Liver (tissue), 9 donors: Measurements from ENCODE around the gene GGTLC2. TPM values are rescaled to one million over a fixed set of nuclear protein-coding genes. Genes with fewer than 3 reads are reported as not detected.
"Not testable (repeated sequence)": the region's sequence is repeated elsewhere in the genome, so short reads cannot be mapped to it uniquely, and the experiment has no call there.

Source experiments
- DNase-seq: peaks from one replicate; pipeline ENCODE4 v3.0.0-alpha.2; 2017; ENCODE audit warnings: low spot score
- H3K27ac ChIP-seq, 2 donors: one replicate each; pipeline ENCODE4 v1.7.0; 2013; ENCODE audit warnings: inconsistent platforms in 2 of 2, low read length in 2 of 2, control low read depth in 1 of 2, low read depth in 1 of 2, mild to moderate bottlenecking in 1 of 2
- H3K27me3 ChIP-seq, 4 donors: one replicate each; pipeline versions ENCODE4 v1.6.1 to v1.7.0; 2013; ENCODE audit warnings: low read length in 3 of 4, inconsistent platforms in 1 of 4, mild to moderate bottlenecking in 1 of 4, moderate library complexity in 1 of 4; ENCODE audit not compliant: control insufficient read depth in 4 of 4, insufficient read depth in 4 of 4
- H3K36me3 ChIP-seq, 4 donors: one replicate each; pipeline versions ENCODE4 v1.6.1 to v1.7.0; 2013; ENCODE audit warnings: low read length in 3 of 4, mild to moderate bottlenecking in 3 of 4, low read depth in 1 of 4, moderate library complexity in 1 of 4; ENCODE audit not compliant: control insufficient read depth in 4 of 4, insufficient read depth in 3 of 4
- H3K4me1 ChIP-seq, 4 donors: one replicate each; pipeline versions ENCODE4 v1.6.1 to v1.7.0; 2013; ENCODE audit warnings: low read length in 3 of 4, mild to moderate bottlenecking in 3 of 4, moderate library complexity in 1 of 4; ENCODE audit not compliant: control insufficient read depth in 4 of 4, insufficient read depth in 4 of 4
- H3K4me3 ChIP-seq, 3 donors: one replicate each; pipeline versions ENCODE4 v1.6.1 to v1.7.0; 2013; ENCODE audit warnings: low read length in 3 of 3, control low read depth in 1 of 3, low read depth in 1 of 3, mild to moderate bottlenecking in 1 of 3
- H3K9ac ChIP-seq, 2 donors: one replicate each; pipeline ENCODE4 v1.7.0; 2013; ENCODE audit warnings: low read length in 2 of 2, mild to moderate bottlenecking in 2 of 2, moderate library complexity in 2 of 2, control low read depth in 1 of 2, low read depth in 1 of 2
- H3K9me3 ChIP-seq, 4 donors: one replicate each; pipeline versions ENCODE4 v1.6.1 to v1.7.0; 2013; ENCODE audit warnings: low read length in 3 of 4; ENCODE audit not compliant: control insufficient read depth in 4 of 4
- RAD21 ChIP-seq, 2 donors: IDR thresholded peaks; 2 replicates each; pipeline ENCODE4 v1.6.1; 2016; ENCODE audit warnings: antibody characterized with exemption in 2 of 2, mild to moderate bottlenecking in 2 of 2
- WGBS: extraction: QIAGEN DNeasy Blood & Tissue Kit; methylation state at CpG from one replicate; pipeline ENCODE4 v1.1.7; 2013; 5-methylcytosine and 5-hydroxymethylcytosine counted together
- polyA plus RNA-seq, 2 donors: library from polyadenylated mRNA; stranded (reverse) in 1 of 2; unstranded in 1 of 2; fragments of 200-250 nt in 1 of 2; fragments of >200 nt in 1 of 2; fragmentation: Nextera tagmentation in 1 of 2; extraction: Ambion mirVana in 1 of 2; gene quantifications; one replicate each; pipeline versions ENCODE4 v1.2.1 to v1.2.3, GENCODE V29; 2013 to 2015
- total RNA-seq, 2 donors: library from RNA; depleted of rRNA; stranded (reverse); fragments of >200 nt; gene quantifications; one replicate each; pipeline ENCODE4 v1.2.3, GENCODE V29; 2014
- donor health status: healthy.
- donor health status: healthy.
- donor health status: healthy.
- donor health status: healthy.
- donor health status: healthy.

Gene GGTLC2
- total and polyA plus RNA-seq, 4 donors, result not detected

DNA sequence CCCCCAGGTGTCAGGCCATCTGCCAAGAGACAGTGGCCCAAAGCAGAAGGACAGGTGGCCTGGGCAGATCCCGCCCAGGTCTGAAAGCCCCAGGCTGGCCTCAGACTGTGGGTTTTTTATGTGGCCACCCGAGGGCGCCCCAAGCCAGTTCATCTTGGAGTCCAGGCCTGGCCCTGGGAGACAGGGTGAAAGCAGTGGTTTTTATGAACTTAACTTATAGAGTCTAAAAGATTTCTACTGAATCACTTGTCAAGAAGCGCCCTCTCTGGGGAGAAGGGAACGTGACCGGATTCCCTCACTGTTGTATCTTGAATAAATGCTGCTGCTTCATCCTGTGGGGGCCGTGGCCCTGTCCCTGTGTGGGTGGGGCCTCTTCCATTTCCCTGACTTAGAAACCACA lies 8.2 kb upstream of the GGTLC2 start:
- peak in 1 of 2 donors; percentile 13 for TF ChIP-seq RAD21 (IDR thresholded peaks at IDR 0.05)
- DNase-seq, H3K4me1 ChIP-seq, H3K4me3 ChIP-seq, H3K9me3 ChIP-seq, H3K27me3 ChIP-seq, H3K27ac ChIP-seq, H3K36me3 ChIP-seq, H3K9ac ChIP-seq: not testable (repeated sequence)
- WGBS, result 35% methylated on average over 4 of the region's 7 CpGs

DNA sequence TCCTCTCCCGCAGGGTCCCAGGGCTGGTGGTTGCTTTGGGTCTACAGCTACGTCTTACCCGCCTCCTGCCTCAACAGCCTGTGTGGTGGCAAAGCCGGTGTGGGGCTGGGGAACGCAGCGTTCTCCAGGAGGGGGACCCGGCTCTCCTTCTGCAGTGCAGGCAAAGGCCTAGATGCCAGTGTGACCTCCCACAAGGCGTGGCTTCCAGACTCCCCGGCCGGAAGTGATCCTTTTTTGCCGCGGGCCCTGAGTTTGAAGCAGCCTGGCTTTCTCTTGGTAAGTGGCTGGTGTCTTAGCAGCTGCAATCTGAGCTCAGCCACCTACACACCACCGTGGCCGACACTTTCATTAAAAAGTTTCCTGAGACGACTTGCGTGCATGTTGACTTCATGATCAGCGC lies 6.1 kb upstream of the GGTLC2 start:
- H3K4me3 ChIP-seq, H3K9ac ChIP-seq, H3K27me3 ChIP-seq, DNase-seq, H3K9me3 ChIP-seq, H3K36me3 ChIP-seq, H3K4me1 ChIP-seq, H3K27ac ChIP-seq: not testable (repeated sequence)
- 67% methylated on average over 9 of the region's 17 CpGs for WGBS

DNA sequence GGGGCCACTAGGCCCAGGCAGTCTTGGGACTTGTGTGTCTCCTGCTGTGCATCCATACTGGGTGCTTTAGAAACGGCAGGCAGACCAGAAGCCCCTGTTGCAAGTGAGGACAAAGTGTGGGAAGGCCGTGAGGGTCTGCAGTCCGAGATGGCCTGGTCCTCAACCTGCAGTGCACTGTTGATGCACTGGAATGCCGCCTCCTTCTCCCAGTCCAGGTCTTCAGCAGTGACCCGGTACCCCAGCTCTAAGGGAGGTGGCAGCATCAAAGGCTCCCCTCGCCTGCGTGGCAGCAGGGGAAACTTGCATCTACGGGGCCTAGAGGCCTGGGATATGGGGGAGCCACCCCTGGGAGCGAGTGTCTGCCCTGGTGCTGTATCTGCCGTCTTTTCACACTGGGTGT lies 2.2 kb upstream of the GGTLC2 start:
- H3K36me3 ChIP-seq, H3K27ac ChIP-seq, DNase-seq, H3K9me3 ChIP-seq, H3K4me1 ChIP-seq, H3K27me3 ChIP-seq, H3K9ac ChIP-seq, H3K4me3 ChIP-seq: not testable (repeated sequence)
- WGBS, result 92% methylated on average over 9 of the region's 10 CpGs

DNA sequence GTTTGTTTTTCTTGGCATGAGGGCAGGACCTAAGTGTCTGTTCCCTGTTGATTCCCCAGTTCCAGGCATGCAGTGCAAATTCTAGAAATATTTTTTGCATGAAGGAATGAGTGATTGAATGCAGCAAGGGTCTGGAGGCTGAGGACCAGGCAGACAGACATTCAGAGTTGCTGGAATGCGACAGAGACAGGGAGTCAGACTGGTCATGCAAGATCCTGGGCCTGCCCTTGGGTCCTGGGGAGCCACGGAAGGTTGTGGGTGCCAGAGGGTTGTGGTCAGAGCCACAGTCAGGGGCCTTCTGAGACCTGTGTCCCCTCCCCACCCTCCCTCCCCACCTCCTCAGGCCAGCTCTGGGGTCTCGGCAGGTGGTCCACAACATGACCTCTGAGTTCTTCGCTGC lies 1.6 kb downstream of the GGTLC2 start:
- H3K36me3 ChIP-seq, H3K9ac ChIP-seq, H3K27me3 ChIP-seq, H3K4me1 ChIP-seq, H3K9me3 ChIP-seq, H3K27ac ChIP-seq, DNase-seq, H3K4me3 ChIP-seq: not testable (repeated sequence)
- WGBS, result 95% methylated on average over 4 of the region's 4 CpGs

DNA sequence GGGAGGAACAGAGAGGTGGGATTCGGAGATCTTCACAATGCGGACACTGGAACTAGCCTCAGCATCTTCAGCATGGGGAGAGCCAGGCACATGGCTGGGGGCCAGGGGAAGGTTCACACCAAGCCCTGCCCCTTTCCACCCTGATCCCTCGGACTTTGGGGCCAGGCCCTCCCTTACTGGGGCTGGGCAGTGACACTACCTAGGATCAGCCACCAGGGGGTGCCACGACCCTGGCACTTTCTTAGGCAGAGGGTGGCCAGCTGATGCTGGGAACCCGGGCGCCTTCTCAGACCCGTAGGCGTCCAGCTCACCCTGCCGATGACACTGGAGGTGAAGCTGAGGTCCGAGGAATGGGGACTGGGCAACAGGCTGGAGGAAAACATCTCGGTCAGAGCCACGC lies 3.5 kb downstream of the GGTLC2 start:
- H3K4me3 ChIP-seq, H3K4me1 ChIP-seq, H3K27ac ChIP-seq, H3K27me3 ChIP-seq, H3K9ac ChIP-seq, H3K9me3 ChIP-seq, DNase-seq, H3K36me3 ChIP-seq: not testable (repeated sequence)
- WGBS, result 54% methylated on average over 12 of the region's 12 CpGs
- peak in 1 of 2 donors; percentile 14 for TF ChIP-seq RAD21 (IDR thresholded peaks at IDR 0.05)

DNA sequence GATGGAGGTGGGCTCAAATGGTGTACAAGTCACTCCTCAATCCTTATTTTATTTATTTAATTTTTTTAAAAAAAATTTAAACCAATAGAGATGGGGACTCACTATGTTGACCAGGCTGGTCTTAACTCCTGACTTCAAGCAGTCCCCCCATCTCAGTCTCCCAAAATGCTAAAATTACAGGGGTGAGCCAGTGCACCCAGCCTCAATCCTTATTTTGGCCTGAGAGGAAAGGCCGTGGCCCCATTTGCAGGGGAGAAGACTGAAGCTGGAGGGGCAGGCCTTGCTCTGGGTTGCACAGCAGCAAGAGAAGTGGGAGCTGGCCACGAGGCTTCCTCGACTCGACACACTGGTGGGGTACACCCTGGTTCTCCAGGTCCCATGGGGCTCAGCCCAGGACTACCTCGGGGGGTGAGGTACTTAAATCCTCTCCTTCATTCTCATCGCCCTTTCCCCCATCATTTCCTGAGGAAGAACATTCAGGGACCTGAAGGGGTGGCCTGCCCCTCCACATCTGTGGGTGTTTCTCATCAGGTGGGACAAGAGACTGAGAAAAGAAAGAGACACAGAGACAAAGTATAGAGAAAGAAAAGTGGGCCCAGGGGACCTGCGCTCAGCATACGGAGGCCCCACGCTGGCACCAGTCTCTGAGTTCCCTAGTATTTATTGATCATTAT lies 4.6 kb downstream of the GGTLC2 start:
- DNase-seq, H3K27me3 ChIP-seq, H3K9me3 ChIP-seq, H3K4me1 ChIP-seq, H3K36me3 ChIP-seq, H3K27ac ChIP-seq, H3K4me3 ChIP-seq, H3K9ac ChIP-seq: not testable (repeated sequence)
- 89% methylated on average over 6 of the region's 9 CpGs for WGBS

DNA sequence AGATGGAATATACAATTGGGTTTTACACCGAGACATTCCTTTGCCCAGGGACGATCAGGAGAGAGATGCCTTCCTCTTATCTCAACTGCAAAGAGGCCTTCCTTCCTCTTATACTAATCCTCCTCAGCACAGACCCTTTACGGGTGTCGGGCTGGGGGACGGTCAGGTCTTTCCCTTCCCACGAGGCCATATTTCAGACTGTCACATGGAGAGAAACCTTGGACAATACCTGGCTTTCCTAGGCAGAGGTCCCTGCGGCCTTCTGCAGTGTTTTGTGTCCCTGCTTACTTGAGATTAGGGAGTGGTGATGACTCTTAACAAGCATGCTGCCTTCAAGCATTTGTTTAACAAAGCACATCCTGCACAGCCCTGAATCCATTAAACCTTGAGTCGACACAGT lies 5.3 kb downstream of the GGTLC2 start:
- not testable (repeated sequence) for H3K27me3 ChIP-seq, H3K9ac ChIP-seq, H3K9me3 ChIP-seq, DNase-seq, H3K27ac ChIP-seq, H3K36me3 ChIP-seq, H3K4me3 ChIP-seq, H3K4me1 ChIP-seq
- WGBS, result 72% methylated on average over 7 of the region's 8 CpGs

DNA sequence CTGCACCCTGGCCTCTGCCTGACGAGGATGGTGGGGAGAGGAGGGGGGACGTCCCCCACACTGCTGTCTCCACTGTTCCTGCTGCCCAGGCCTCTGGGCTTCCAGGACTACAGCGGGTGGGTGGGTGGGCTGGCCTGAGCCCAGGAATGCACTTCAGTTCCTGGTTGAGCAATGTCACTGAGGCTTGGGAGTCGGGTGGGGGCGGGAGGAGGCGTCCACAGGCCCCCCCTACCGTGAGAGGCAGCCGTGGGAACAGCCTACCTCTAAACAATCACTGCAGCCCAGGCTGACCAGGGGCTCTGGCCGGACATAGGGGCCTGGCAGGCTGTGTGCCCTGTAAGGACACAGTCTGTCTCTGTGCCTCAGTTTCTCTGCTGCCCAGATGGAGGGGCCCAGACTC lies 6.0 kb downstream of the GGTLC2 start:
- H3K9ac ChIP-seq, H3K4me3 ChIP-seq, H3K9me3 ChIP-seq, DNase-seq, H3K4me1 ChIP-seq, H3K27ac ChIP-seq, H3K36me3 ChIP-seq, H3K27me3 ChIP-seq: not testable (repeated sequence)
- WGBS, result 63% methylated on average over 6 of the region's 9 CpGs
